Hematopoietic multipotent progenitor cell treated with erythropoietin and hydrocortisone succinate and interleukin-3 and kit ligand, for 8 days (in vitro differentiated cells): ENCODE measurements around the gene DPT.

ENCODE experiments used
- DNase-seq: peaks from one replicate; pipeline ENCODE4 v3.0.0-alpha.2; 2015

The DPT gene

DNA sequence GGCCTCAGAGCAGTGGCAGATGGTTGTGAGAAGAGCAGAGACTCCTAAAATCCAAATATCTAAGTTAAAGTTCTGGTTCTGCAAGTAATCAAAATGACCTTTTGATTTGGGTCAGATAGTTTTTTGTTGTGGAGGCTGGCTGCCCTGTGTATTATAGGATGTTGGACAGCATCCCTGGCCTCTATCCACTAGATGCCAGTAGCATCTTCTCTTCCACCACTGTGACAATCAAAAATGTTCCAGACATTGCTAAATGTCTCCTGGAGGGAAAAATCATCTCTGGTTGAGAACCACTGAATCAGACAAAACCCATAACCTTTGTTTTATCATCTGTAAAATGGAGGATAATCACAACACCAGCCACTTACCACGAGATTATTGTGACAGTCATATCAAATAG lies 5.9 kb upstream of the DPT start:
- no peak for DNase-seq

- DNase-seq: no peak
Observed at GRCh38 chr1:168734271-168734670, 5.3 kb upstream of the DPT start.

DNA sequence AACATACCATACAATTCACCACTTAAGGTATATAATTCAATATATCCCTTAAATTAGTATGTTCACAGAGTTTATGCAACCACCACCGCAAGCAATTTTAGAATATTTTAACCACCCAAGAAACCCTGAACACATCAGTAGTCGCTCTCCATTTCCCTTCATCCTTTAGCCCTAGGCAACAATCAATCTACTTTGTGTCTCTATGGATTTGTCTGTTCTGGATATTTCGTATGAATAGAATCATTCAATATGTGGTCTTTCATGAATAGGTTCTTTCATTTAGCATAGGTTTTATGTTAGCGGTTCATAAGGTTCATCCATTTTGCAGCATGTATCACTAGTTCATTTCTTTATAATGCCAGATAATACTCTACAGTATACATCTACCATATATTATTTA lies 4.2 kb upstream of the DPT start:
- no peak for DNase-seq

DNA sequence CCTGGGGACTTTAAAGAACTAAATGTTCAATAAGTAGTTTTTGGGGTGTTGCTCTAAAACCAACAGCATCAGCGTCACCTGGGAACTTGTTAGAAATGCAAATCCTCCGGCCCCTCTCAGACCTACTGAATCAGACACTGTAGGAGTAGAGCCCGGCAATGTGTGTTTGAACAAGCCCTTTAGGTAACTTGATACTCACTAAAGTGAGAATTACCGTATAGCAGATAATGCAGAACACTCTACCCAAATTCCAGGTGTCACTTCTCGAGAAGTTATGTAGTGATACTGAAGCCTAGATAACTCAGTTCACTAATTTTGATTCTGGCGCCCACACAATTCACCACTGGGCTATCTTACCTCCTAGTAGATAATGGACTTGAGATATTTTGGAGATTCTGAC lies 3.7 kb upstream of the DPT start:
- no peak for DNase-seq

DNA sequence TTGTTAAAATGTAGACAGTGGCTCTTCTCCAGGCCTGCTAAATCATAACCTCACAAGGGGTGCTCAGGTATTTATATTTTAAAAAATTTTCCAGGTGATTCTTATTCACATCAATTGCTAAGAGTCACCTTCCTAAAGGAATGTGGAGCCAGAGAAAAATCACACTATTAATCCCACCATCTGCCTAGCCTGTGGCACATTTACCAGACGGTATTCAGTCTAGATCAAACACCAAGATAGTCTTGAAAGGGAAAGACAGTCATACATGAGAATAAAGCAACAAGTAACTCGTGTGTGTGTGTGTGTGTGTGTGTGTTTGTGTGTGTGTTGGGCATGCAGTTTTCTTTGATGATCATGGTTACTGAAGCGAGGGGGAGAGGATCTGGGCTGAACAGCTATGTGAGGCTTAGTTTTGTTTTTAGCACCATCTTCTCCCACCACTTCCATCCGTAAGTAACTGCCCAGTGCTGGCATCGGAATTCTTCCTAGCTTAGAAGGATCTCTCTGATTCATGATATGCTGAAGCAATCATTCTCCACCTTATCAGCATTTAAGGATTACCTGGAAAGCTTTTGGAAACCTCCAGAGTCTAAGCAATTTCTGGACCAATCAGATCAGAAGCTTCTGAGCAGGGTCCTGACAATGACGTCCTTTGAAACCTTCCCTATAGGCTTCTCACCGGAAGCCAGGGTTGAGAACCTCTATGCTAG lies 2.4 kb upstream of the DPT start:
- no peak for DNase-seq

- DNase-seq: no peak
Observed at GRCh38 chr1:168729405-168729802, 398 bp upstream of the DPT start.

DNA sequence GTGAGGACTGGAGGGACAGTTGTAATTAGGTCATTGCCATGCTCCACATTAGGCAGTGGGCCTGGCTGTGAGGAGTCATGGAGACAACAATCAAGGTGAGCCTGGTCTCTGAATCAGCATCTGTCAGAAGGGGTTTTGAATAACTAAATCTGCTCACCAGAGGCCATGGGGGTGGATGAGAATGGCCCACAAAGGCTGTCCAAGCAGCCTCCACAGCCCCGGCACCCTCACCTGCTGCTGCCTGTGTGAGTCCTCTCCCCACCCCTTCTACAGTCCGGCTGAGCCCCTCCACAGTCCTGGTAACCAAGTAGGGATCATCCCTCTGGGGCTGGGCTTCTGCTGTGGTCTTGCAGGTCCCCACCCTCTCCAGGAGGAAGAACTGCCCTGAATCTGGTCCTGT lies 2.3 kb downstream of the DPT start:
- DNase-seq: no peak

GRCh38 chr1:168726281-168726680 lies 2.7 kb downstream of the DPT start:
- no peak for DNase-seq

DNA sequence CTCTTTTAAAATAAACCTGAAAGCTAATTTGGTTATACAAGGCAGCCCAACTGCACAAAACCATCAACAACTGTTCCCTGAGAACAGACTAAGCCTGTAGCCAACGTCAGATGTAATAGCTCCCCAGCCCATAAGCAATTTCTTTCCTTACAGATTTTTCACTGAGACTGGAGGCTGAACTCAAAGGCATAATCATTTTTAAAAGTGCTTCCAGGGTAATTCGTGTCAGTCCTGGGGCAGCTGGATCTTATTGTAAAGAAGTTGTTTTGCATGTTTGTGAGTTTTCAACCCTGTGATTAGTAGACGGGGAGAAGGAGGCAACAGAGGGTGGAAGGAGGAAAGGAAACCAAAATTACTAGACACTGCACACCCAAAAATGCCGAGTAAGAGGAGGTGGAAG lies 3.2 kb downstream of the DPT start:
- no peak for DNase-seq

- DNase-seq: no peak
Observed at GRCh38 chr1:168725060-168725459, 3.9 kb downstream of the DPT start.

GRCh38 chr1:168723000-168723399 lies 6.0 kb downstream of the DPT start:
- DNase-seq: no peak

- DNase-seq: no peak
Observed at GRCh38 chr1:168720839-168721238, 8.2 kb downstream of the DPT start.

GRCh38 chr1:168719306-168720111 lies 9.5 kb downstream of the DPT start:
- DNase-seq: no peak

GRCh38 chr1:168717906-168718891 lies 10.8 kb downstream of the DPT start:
- DNase-seq: no peak

DNA sequence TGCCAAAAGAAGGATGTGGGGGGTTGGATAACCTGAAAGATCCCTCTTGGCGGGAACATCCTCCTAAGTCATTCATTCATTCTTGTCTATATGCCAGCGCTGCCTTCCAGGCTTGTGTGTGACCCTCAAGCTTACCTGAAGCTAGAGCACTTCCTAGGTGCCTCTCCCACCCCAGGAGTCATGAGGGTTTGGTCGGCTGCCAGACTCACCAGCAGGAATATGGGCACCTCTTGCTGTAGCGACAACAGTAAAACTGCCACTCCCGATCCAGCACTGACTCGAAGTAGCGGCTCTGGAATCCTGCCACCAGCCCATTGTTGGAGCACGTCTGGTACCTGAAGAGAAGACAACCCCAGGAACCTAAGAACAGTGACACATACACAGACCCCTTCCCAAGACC lies 15.0 kb downstream of the DPT start:
- DNase-seq: no peak

DNA sequence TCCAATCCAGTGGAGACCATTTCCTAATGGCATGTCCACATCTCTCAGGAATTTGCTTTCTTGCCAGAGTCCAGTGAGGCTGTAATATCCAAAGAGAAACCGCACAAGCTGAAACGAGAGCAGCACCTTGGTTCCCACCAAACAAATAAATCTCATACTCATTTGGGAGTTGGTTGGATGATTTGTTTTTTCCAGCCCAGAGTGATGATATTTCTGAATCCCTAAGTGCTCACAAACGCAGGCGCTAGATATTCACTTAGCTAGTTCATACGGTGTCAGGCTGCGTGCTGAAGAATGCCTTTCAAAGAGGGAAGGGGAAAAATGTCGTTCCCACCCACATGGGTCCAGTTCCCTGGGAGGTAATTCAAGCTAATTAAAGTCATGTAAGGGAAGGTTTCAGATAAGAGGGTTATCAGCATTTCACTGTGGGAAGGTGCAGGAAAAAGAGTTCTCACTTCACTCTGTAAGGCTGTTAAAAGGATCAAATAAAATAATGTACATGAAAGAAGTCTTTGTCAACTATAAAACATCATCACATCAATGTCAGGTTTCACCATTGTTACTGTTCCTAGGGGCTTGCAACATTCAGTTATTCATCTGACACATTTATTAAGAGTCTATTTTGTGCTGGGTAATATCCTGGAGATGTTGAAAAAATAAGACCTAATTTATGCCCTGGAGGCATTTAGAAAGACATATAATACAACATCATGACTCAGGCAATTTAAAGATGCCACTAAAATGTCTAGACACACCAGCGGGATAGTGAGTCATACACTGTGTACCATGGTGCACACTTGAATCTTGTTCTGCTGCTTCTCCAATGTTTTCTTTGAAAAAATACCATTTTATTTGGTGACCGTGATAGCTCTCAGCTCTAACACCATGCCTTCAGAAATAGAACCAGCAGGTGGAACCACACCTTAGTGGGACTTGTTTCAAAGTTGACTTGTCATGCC lies 19.3 kb downstream of the DPT start:
- DNase-seq: no peak

DNA sequence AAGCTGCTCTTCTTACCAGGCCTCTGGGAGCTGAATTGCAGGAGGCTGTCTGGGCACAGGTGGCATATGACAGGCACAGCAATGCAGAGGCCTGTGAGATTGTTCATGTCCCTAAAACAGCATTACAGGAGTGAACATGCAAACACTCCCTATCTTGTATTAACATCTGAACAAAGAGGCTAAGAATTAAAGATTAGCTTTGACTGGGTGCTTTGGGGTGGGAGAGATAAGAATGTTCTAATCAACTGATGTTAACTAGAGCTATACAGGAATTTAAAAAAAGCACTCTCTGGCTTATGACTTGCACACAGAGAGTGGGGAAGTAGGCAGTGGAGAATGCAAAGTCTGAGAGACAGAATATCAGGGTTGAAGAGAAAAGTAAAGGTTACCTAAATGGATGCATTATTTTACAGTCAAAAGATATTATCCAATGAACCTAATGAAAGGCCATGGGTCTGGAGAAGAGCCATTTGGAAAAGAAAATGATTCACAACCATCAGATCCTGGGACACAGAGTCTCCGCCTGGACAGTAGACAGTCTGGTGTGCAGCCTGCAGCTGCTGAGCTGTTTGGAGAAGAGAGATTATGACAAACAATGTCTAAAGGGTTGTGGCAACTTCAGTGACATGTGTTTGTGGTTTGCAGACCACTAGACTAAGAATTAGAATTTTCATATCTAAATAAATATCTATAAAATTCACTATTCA lies 20.2 kb downstream of the DPT start:
- DNase-seq: peak; percentile 34

DNA sequence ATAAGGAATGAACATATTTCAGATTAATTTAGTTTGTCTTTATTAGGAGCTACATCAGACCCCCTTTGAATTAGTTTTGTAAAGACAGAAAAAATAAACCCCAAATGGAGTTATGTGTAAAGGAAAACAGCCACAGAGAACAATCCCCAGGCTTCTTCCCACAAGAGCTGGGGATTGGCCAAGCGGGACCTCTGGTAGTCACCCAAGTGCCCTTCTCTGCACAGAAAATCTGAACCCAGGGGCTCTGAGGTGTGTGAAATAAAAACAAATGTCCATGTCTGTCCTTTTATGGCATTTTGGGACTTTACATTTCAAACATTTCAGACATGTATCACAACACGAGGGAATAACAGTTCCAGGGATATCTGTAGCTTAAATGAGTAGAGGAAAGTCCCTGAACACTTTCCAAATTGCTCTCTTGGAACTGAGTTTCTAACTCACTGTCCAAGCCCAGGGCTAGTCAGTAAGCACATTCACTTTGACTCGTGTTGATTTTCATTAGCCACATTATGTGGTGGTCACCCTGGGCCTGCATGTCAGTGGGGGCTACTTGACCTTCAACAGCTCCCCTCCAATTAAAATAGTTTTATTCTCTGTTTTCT lies 22.5 kb downstream of the DPT start:
- no peak for DNase-seq

- DNase-seq: no peak
Observed at GRCh38 chr1:168700575-168701268, 28.3 kb downstream of the DPT start.

- no peak for DNase-seq
Observed at GRCh38 chr1:168698453-168698852, 30.6 kb downstream of the DPT start.
